Stimulated activated CD4-positive, alpha-beta T cell treated with anti-CD3 and anti-CD28 coated beads, Interleukin-12 subunit alpha, Interleukin-12 subunit beta, amount 100 ng/mL, for 24 hours (primary cell): ENCODE measurements around the gene KDM4C.
"Not testable (repeated sequence)": the region's sequence is repeated elsewhere in the genome, so short reads cannot be mapped to it uniquely, and the experiment has no call there.

Experiments used
- DNase-seq, 2 experiments: peaks; one replicate each; pipeline ENCODE4 v3.0.0-alpha.2; 2020; ENCODE audit warnings: low read depth in 2 of 2

Gene KDM4C

GRCh38 chr9:7169717-7170389 lies 412.1 kb downstream of the KDM4C start:
- DNase-seq: no peak

GRCh38 chr9:7171396-7172153 lies 413.8 kb downstream of the KDM4C start:
- no peak for DNase-seq

GRCh38 chr9:7172154-7173115 lies 414.7 kb downstream of the KDM4C start:
- no peak for DNase-seq

GRCh38 chr9:7173139-7173538 lies 415.4 kb downstream of the KDM4C start:
- DNase-seq: no peak

- DNase-seq: no peak
These were observed 416.5 kb downstream of the KDM4C start for GRCh38 chr9:7174301-7174700.

GRCh38 chr9:7174884-7175283 lies 417.1 kb downstream of the KDM4C start:
- DNase-seq: no peak

GRCh38 chr9:7176561-7176960 lies 418.8 kb downstream of the KDM4C start:
- no peak for DNase-seq

GRCh38 chr9:7177383-7177782 lies 419.6 kb downstream of the KDM4C start:
- no peak for DNase-seq

- DNase-seq: no peak
These were observed 421.0 kb downstream of the KDM4C start for GRCh38 chr9:7178729-7179128.

- DNase-seq: no peak
These were observed 422.5 kb downstream of the KDM4C start for GRCh38 chr9:7180247-7180646.

- not testable (repeated sequence) for DNase-seq
These were observed 425.4 kb downstream of the KDM4C start for GRCh38 chr9:7183139-7183538.

GRCh38 chr9:7185612-7186011 lies 427.8 kb downstream of the KDM4C start:
- DNase-seq: no peak

GRCh38 chr9:7186175-7186574 lies 428.4 kb downstream of the KDM4C start:
- no peak for DNase-seq

GRCh38 chr9:7192266-7192665 lies 434.5 kb downstream of the KDM4C start:
- DNase-seq: no peak

GRCh38 chr9:7195526-7195925 lies 437.8 kb downstream of the KDM4C start:
- DNase-seq: no peak

GRCh38 chr9:7196467-7196866 lies 438.7 kb downstream of the KDM4C start:
- no peak for DNase-seq

GRCh38 chr9:7201196-7201595 lies 443.4 kb downstream of the KDM4C start:
- DNase-seq: no peak

- no peak for DNase-seq
These were observed 448.0 kb downstream of the KDM4C start for GRCh38 chr9:7205806-7206205.

GRCh38 chr9:7206221-7206758 lies 448.5 kb downstream of the KDM4C start:
- DNase-seq: no peak

- no peak for DNase-seq
These were observed 451.4 kb downstream of the KDM4C start for GRCh38 chr9:7209016-7209715.

- DNase-seq: no peak
These were observed 452.2 kb downstream of the KDM4C start for GRCh38 chr9:7209990-7210389.
